OCI-LY1 (cell line): Measurements from ENCODE around the gene PTPRN2.

Source experiments
- EZH2 ChIP-seq: fragments of 200-600 bp; sonication (generic), shearing (Covaris generic); IDR thresholded peaks from 2 replicates; pipeline ENCODE4 v1.8.0; 2017; ENCODE audit warnings: borderline replicate concordance, mixed run types, mild to moderate bottlenecking, antibody characterized with exemption, low read length, moderate library complexity, mixed read lengths
- TF ChIP-seq, protein P1 (sequence below): fragments of 200-600 bp; sonication (generic), shearing (Covaris generic); IDR thresholded peaks from 2 replicates; pipeline ENCODE4 v1.5.1; 2017; ENCODE audit warnings: mild to moderate bottlenecking, antibody characterized with exemption, low read length, moderate library complexity, mixed read lengths

DNA sequence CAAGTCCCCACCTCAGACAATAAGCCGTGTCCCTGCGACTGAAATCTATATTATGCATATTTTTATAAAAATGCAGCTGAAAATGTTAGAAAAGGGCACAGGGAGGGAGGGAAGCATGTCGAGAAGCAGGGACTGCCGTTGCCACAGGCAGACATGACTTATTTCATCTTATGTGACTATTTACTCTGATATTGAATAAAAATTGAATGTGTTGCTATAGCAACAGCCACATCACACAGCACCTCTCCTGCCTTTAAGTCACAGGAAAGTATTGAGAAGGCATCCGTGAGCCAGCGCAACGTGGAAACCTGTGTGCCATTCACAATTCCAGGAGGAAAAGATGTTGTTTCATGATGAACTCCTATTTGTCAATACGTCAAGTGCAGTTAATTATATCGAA lies 701.4 kb downstream of the PTPRN2 start:
- TF ChIP-seq, protein P1, sequence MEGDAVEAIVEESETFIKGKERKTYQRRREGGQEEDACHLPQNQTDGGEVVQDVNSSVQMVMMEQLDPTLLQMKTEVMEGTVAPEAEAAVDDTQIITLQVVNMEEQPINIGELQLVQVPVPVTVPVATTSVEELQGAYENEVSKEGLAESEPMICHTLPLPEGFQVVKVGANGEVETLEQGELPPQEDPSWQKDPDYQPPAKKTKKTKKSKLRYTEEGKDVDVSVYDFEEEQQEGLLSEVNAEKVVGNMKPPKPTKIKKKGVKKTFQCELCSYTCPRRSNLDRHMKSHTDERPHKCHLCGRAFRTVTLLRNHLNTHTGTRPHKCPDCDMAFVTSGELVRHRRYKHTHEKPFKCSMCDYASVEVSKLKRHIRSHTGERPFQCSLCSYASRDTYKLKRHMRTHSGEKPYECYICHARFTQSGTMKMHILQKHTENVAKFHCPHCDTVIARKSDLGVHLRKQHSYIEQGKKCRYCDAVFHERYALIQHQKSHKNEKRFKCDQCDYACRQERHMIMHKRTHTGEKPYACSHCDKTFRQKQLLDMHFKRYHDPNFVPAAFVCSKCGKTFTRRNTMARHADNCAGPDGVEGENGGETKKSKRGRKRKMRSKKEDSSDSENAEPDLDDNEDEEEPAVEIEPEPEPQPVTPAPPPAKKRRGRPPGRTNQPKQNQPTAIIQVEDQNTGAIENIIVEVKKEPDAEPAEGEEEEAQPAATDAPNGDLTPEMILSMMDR: no peak
- TF ChIP-seq EZH2: no peak
